ENCODE results near the gene IVL.
A peak's percentile ranks its signal among the peaks of the same experiment; 100 is the strongest.

Gene IVL

GRCh38 chr1:152907686-152908601 is at the start of gene IVL:
Gene IVL, plus strand, starts transcription at chr1:152908546. Its CDS starts 1,252 bp downstream, at chr1:152909798.
- H3K9me3 Mint-ChIP-seq, result peaks cover 3% of the 10 kb centered on the region
- H3K4me1 Mint-ChIP-seq, result peaks cover 4% of the 10 kb centered on the region
- H3K4me3 Mint-ChIP-seq, result no peak within 1 kb of the TSS
- no peak for DNase-seq (ENCODE audit: low spot score in 2 of 2)
- H3K27ac Mint-ChIP-seq, result no peak within 1 kb of the TSS
- no peaks in the 10 kb centered on the region for H3K36me3 Mint-ChIP-seq
- peak; percentile 8 for ATAC-seq

- H3K36me3 Mint-ChIP-seq, result no peaks in the 10 kb centered on the region
- no peak within 1 kb of the TSS for H3K4me3 Mint-ChIP-seq
- H3K27ac Mint-ChIP-seq, result no peak within 1 kb of the TSS
- ATAC-seq (no peak), DNase-seq (ENCODE audit: low spot score in 2 of 2) (no peak)
- H3K9me3 Mint-ChIP-seq, result no peaks in the 10 kb centered on the region
- no peaks in the 10 kb centered on the region for H3K4me1 Mint-ChIP-seq
These were observed 48.6 kb upstream of the IVL start, which contains the start of gene LCE7A for GRCh38 chr1:152859696-152860095. Gene LCE7A, plus strand, starts transcription at chr1:152859996. Its CDS starts 702 bp downstream, at chr1:152860698.

GRCh38 chr1:152860129-152860528 is 48.2 kb upstream of the IVL start:
- ATAC-seq (no peak), DNase-seq (ENCODE audit: low spot score in 2 of 2) (no peak)
- no peak overlapping the region for H3K4me3 Mint-ChIP-seq
- no peaks in the 10 kb centered on the region for H3K4me1 Mint-ChIP-seq
- no peaks in the 10 kb centered on the region for H3K9me3 Mint-ChIP-seq
- H3K36me3 Mint-ChIP-seq, result no peaks in the 10 kb centered on the region
- no peak overlapping the region for H3K27ac Mint-ChIP-seq

GRCh38 chr1:152861374-152861773 is 47.0 kb upstream of the IVL start:
- H3K4me1 Mint-ChIP-seq, result no peaks in the 10 kb centered on the region
- H3K4me3 Mint-ChIP-seq, result no peak overlapping the region
- no peak for ATAC-seq
- H3K36me3 Mint-ChIP-seq, result no peaks in the 10 kb centered on the region
- H3K27ac Mint-ChIP-seq, result no peak overlapping the region
- H3K9me3 Mint-ChIP-seq, result no peaks in the 10 kb centered on the region
- DNase-seq (ENCODE audit: low spot score in 2 of 2), result no peak

GRCh38 chr1:152864443-152864842 is 43.9 kb upstream of the IVL start:
- H3K36me3 Mint-ChIP-seq, result no peaks in the 10 kb centered on the region
- no peak for ATAC-seq
- H3K27ac Mint-ChIP-seq, result no peak overlapping the region
- H3K4me3 Mint-ChIP-seq, result no peak overlapping the region
- no peak for DNase-seq (ENCODE audit: low spot score in 2 of 2)
- H3K4me1 Mint-ChIP-seq, result no peaks in the 10 kb centered on the region
- no peaks in the 10 kb centered on the region for H3K9me3 Mint-ChIP-seq

- no peak overlapping the region for H3K4me3 Mint-ChIP-seq
- no peaks in the 10 kb centered on the region for H3K9me3 Mint-ChIP-seq
- ATAC-seq, result no peak
- H3K36me3 Mint-ChIP-seq, result no peaks in the 10 kb centered on the region
- no peaks in the 10 kb centered on the region for H3K4me1 Mint-ChIP-seq
- no peak for DNase-seq (ENCODE audit: low spot score in 2 of 2)
- no peak overlapping the region for H3K27ac Mint-ChIP-seq
These were observed 42.0 kb upstream of the IVL start for GRCh38 chr1:152866321-152866720.

GRCh38 chr1:152869808-152870419 is 38.4 kb upstream of the IVL start:
- ATAC-seq (peak; percentile 58), DNase-seq (ENCODE audit: low spot score in 2 of 2) (peak; percentile 45 to 76)
- Mint-ChIP-seq H3K4me3 (no peak overlapping the region), H3K9me3 (no peaks in the 10 kb centered on the region), H3K4me1 (no peaks in the 10 kb centered on the region), H3K27ac (no peak overlapping the region), H3K36me3 (no peaks in the 10 kb centered on the region)

- Mint-ChIP-seq H3K9me3 (no peaks in the 10 kb centered on the region), H3K36me3 (no peaks in the 10 kb centered on the region), H3K4me3 (no peak overlapping the region), H3K4me1 (no peaks in the 10 kb centered on the region), H3K27ac (no peak overlapping the region)
- DNase-seq (ENCODE audit: low spot score in 2 of 2) (no peak), ATAC-seq (no peak)
These were observed 37.3 kb upstream of the IVL start for GRCh38 chr1:152870831-152871730.

GRCh38 chr1:152871731-152872126 is 36.6 kb upstream of the IVL start:
- no peak overlapping the region for H3K27ac Mint-ChIP-seq
- no peak for ATAC-seq
- H3K36me3 Mint-ChIP-seq, result no peaks in the 10 kb centered on the region
- no peaks in the 10 kb centered on the region for H3K9me3 Mint-ChIP-seq
- H3K4me3 Mint-ChIP-seq, result no peak overlapping the region
- DNase-seq (ENCODE audit: low spot score in 2 of 2), result no peak
- no peaks in the 10 kb centered on the region for H3K4me1 Mint-ChIP-seq

- DNase-seq (ENCODE audit: low spot score in 2 of 2) (no peak), ATAC-seq (no peak)
- Mint-ChIP-seq H3K27ac (no peak overlapping the region), H3K9me3 (no peaks in the 10 kb centered on the region), H3K4me3 (no peak overlapping the region), H3K4me1 (no peaks in the 10 kb centered on the region), H3K36me3 (no peaks in the 10 kb centered on the region)
These were observed 34.9 kb upstream of the IVL start for GRCh38 chr1:152873495-152873894.

- no peaks in the 10 kb centered on the region for H3K9me3 Mint-ChIP-seq
- peaks cover 7% of the 10 kb centered on the region for H3K4me1 Mint-ChIP-seq
- H3K4me3 Mint-ChIP-seq, result no peak overlapping the region
- H3K36me3 Mint-ChIP-seq, result no peaks in the 10 kb centered on the region
- ATAC-seq (no peak), DNase-seq (ENCODE audit: low spot score in 2 of 2) (no peak)
- no peak overlapping the region for H3K27ac Mint-ChIP-seq
These were observed 31.5 kb upstream of the IVL start for GRCh38 chr1:152876827-152877226.

- no peaks in the 10 kb centered on the region for H3K9me3 Mint-ChIP-seq
- H3K27ac Mint-ChIP-seq, result no peak within 1 kb of the TSS
- H3K36me3 Mint-ChIP-seq, result no peaks in the 10 kb centered on the region
- H3K4me1 Mint-ChIP-seq, result peaks cover 7% of the 10 kb centered on the region
- H3K4me3 Mint-ChIP-seq, result no peak within 1 kb of the TSS
- DNase-seq (ENCODE audit: low spot score in 2 of 2), result no peak
- ATAC-seq, result no peak
These were observed 30.3 kb upstream of the IVL start, which contains the start of gene SMCP for GRCh38 chr1:152878042-152878441. Gene SMCP, plus strand, starts transcription at chr1:152878322. Its CDS starts 6,101 bp downstream, at chr1:152884423.

GRCh38 chr1:152879559-152880198 is 28.7 kb upstream of the IVL start:
- Mint-ChIP-seq H3K9me3 (no peaks in the 10 kb centered on the region), H3K36me3 (no peaks in the 10 kb centered on the region), H3K4me1 (peaks cover 7% of the 10 kb centered on the region), H3K27ac (no peak overlapping the region), H3K4me3 (no peak overlapping the region)
- no peak for DNase-seq (ENCODE audit: low spot score in 2 of 2)
- ATAC-seq, result no peak

GRCh38 chr1:152880316-152880715 is 28.0 kb upstream of the IVL start:
- no peaks in the 10 kb centered on the region for H3K36me3 Mint-ChIP-seq
- no peak overlapping the region for H3K27ac Mint-ChIP-seq
- DNase-seq (ENCODE audit: low spot score in 2 of 2) (no peak), ATAC-seq (no peak)
- peaks cover 7% of the 10 kb centered on the region for H3K4me1 Mint-ChIP-seq
- no peaks in the 10 kb centered on the region for H3K9me3 Mint-ChIP-seq
- H3K4me3 Mint-ChIP-seq, result no peak overlapping the region

- H3K9me3 Mint-ChIP-seq, result no peaks in the 10 kb centered on the region
- DNase-seq (ENCODE audit: low spot score in 2 of 2) (peak in 1 of 2 donors; percentile 32), ATAC-seq (peak; percentile 27)
- H3K4me1 Mint-ChIP-seq, result peaks cover 7% of the 10 kb centered on the region
- H3K27ac Mint-ChIP-seq, result no peak overlapping the region
- H3K4me3 Mint-ChIP-seq, result no peak overlapping the region
- H3K36me3 Mint-ChIP-seq, result no peaks in the 10 kb centered on the region
These were observed 27.4 kb upstream of the IVL start for GRCh38 chr1:152880907-152881306.
